ENCODE results near the gene ARHGAP32. TPM values are rescaled to one million over a fixed set of nuclear protein-coding genes. Genes with fewer than 3 reads are reported as not detected.
A peak's percentile ranks its signal among the peaks of the same experiment; 100 is the strongest.

Gene ARHGAP32
- total RNA-seq, 1 experiment from 2014 or later: 7.9 TPM

- Histone ChIP-seq H3K4me3 (no peak overlapping the region), H3K27me3 (no peaks in the 10 kb centered on the region), H3K27ac (no peak overlapping the region), H3K4me1 (no peaks in the 10 kb centered on the region), H3K9me3 (replicated peaks) (no peaks in the 10 kb centered on the region), H3K36me3 (no peaks in the 10 kb centered on the region)
- DNase-seq: no peak
These were observed 89.4 kb downstream of the ARHGAP32 start for GRCh38 chr11:129102756-129103155.

DNA sequence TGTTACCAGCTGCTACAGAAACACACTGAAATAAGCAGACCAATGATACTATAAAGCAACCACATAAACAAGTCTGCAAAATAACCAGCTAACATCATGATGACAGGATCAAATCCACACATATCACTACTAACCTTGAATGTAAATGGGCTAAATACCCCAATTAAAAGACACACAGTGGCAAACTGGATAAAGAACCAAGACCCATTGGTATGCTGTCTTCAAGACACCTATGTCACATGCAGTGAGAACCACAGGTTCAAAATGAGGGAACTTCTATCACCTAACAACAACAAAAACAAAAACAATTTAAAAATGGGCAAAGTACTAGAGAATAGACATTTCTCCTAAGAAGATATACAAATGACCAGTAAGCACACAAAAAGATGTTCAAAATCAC lies 89.9 kb downstream of the ARHGAP32 start:
- Histone ChIP-seq H3K36me3 (no peaks in the 10 kb centered on the region), H3K27me3 (no peaks in the 10 kb centered on the region), H3K27ac (no peak overlapping the region), H3K4me3 (no peak overlapping the region), H3K4me1 (no peaks in the 10 kb centered on the region), H3K9me3 (replicated peaks) (no peaks in the 10 kb centered on the region)
- DNase-seq: no peak

- H3K9me3 ChIP-seq (replicated peaks): no peaks in the 10 kb centered on the region
- no peaks in the 10 kb centered on the region for H3K4me1 ChIP-seq
- no peaks in the 10 kb centered on the region for H3K27me3 ChIP-seq
- DNase-seq: no peak
- no peaks in the 10 kb centered on the region for H3K36me3 ChIP-seq
- H3K4me3 ChIP-seq: no peak overlapping the region
- no peak overlapping the region for H3K27ac ChIP-seq
These were observed 98.8 kb downstream of the ARHGAP32 start for GRCh38 chr11:129093283-129093682.

DNA sequence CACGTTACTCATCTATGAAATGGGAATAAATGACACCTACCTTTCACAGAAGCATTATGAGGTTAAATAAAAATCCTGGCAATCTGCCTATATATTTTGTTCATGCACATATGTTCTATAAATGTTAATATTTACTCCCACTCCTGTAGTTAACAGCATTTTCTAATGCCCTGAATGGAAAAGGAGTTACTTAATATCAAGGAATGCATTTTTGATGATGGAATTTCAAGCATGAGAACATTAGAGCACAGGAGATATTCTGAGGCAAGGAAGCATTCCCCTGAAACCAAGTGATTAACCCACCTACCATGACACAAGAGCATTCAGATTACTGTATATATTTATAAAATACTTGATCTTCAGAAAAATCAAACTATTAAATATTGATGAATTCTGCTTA lies 102.1 kb downstream of the ARHGAP32 start:
- Histone ChIP-seq H3K4me3 (no peak overlapping the region), H3K9me3 (replicated peaks) (no peaks in the 10 kb centered on the region), H3K27ac (no peak overlapping the region), H3K27me3 (no peaks in the 10 kb centered on the region), H3K36me3 (no peaks in the 10 kb centered on the region; the same call in 1 of the 2 replicates), H3K4me1 (no peaks in the 10 kb centered on the region)
- DNase-seq: no peak

DNA sequence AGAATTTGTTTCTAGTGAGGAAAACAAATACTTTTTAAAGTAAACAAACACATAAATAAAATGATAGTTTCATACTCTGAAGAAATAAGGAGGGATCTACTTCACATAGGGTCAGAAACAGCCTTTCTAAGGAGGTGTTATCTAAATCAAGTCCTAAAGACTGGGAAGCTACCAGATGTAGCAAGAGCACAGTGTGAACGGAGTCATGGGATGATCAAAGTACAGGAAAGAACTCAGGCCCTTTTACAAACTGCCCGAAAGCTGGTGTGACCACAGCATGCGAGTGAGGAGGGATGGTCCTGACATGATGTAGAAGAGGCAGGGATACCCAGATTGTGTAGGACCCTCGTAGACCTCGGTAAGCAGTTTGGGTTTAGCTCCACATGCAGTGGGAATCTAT lies 102.8 kb downstream of the ARHGAP32 start:
- Histone ChIP-seq H3K4me3 (no peak overlapping the region), H3K9me3 (replicated peaks) (no peaks in the 10 kb centered on the region), H3K4me1 (no peaks in the 10 kb centered on the region), H3K27ac (no peak overlapping the region), H3K27me3 (no peaks in the 10 kb centered on the region), H3K36me3 (no peaks in the 10 kb centered on the region; the same call in 1 of the 2 replicates)
- no peak for DNase-seq

GRCh38 chr11:129086976-129087375 lies 105.1 kb downstream of the ARHGAP32 start:
- no peak for DNase-seq
- H3K4me1 ChIP-seq: no peaks in the 10 kb centered on the region
- no peak overlapping the region for H3K4me3 ChIP-seq
- H3K36me3 ChIP-seq: no peaks in the 10 kb centered on the region; the same call in 1 of the 2 replicates
- 0 out of 2 replicates have a peak, but pooled peaks cover 3% of the 10 kb centered on the region for H3K9me3 ChIP-seq (replicated peaks)
- H3K27ac ChIP-seq: no peak overlapping the region
- no peaks in the 10 kb centered on the region for H3K27me3 ChIP-seq

- Histone ChIP-seq H3K27ac (no peak overlapping the region), H3K9me3 (replicated peaks) (no peaks in the 10 kb centered on the region), H3K36me3 (no peaks in the 10 kb centered on the region), H3K27me3 (no peaks in the 10 kb centered on the region), H3K4me3 (no peak overlapping the region), H3K4me1 (no peaks in the 10 kb centered on the region)
- peak in 1 of 2 experiments; percentile 9 for DNase-seq
These were observed 114.9 kb downstream of the ARHGAP32 start for GRCh38 chr11:129077191-129077590.

GRCh38 chr11:129075757-129076156 lies 116.4 kb downstream of the ARHGAP32 start:
- Histone ChIP-seq H3K9me3 (replicated peaks) (no peaks in the 10 kb centered on the region), H3K27ac (no peak overlapping the region), H3K4me1 (no peaks in the 10 kb centered on the region), H3K27me3 (no peaks in the 10 kb centered on the region), H3K4me3 (no peak overlapping the region), H3K36me3 (no peaks in the 10 kb centered on the region)
- no peak for DNase-seq

DNA sequence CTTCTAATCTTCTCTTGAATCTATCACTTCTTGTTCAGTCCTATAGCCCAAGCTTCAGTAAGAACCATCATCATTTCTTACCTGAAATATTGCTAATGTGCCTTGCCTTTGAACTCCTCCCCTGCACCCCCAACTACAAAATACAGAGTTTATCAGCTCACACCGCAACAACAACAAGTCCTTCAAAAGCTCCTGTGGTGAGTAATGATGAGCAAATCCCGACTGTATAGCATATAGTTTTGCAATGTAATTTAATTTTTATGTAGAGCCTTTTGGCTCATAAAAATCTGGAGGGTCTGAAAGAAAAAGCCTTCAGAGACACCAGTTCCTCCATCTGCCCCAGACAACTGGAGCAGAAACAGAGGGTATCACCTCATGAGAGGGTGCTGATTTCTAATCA lies 124.7 kb downstream of the ARHGAP32 start:
- Histone ChIP-seq H3K27me3 (no peaks in the 10 kb centered on the region), H3K36me3 (no peaks in the 10 kb centered on the region; the same call in 1 of the 2 replicates), H3K4me3 (no peak overlapping the region), H3K4me1 (no peaks in the 10 kb centered on the region), H3K27ac (no peak overlapping the region), H3K9me3 (replicated peaks) (no peaks in the 10 kb centered on the region)
- DNase-seq: no peak

DNA sequence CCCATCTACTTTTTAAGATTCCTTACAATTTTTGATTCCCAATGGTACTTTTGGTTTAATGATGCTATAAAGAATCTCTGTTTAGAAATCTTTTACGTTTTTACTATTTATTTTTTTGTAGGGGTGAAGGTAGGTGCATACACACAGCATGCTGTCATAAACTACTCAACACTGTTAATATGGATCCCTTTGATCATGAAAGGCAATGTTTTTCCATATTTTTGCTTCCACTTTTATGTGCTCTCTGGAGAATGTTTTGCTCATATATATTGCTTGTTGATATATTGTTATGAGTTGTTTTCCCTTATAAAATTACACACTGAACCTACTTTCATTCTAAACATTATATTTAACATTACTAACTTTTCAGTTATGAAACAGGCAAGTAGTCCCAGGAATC lies 125.9 kb downstream of the ARHGAP32 start:
- Histone ChIP-seq H3K36me3 (no peaks in the 10 kb centered on the region; the same call in 1 of the 2 replicates), H3K4me3 (no peak overlapping the region), H3K27me3 (no peaks in the 10 kb centered on the region), H3K4me1 (no peaks in the 10 kb centered on the region), H3K27ac (no peak overlapping the region), H3K9me3 (replicated peaks) (no peaks in the 10 kb centered on the region)
- no peak for DNase-seq

DNA sequence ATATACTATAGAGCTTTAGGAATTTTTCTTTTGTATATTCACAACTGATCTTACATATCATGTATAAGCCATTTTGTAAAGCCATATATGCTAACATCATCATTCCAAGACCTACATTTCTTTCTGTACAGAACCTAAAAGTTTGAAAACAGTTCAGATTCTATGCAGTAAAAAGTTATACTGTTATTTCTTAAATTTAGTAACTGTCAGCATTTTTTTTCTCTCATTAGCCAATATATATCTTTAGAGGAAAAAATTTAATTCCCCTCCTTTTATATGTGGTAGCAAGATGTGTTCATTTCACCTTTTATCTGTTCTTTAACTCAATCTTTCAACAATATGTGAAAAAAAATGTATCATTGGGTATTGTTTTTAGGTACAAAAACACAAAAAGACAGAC lies 129.0 kb downstream of the ARHGAP32 start:
- H3K4me1 ChIP-seq: no peaks in the 10 kb centered on the region
- H3K27ac ChIP-seq: no peak overlapping the region
- no peak for DNase-seq
- H3K27me3 ChIP-seq: no peaks in the 10 kb centered on the region
- H3K36me3 ChIP-seq: no peaks in the 10 kb centered on the region; the same call in 1 of the 2 replicates
- no peaks in the 10 kb centered on the region for H3K9me3 ChIP-seq (replicated peaks)
- H3K4me3 ChIP-seq: no peak overlapping the region

DNA sequence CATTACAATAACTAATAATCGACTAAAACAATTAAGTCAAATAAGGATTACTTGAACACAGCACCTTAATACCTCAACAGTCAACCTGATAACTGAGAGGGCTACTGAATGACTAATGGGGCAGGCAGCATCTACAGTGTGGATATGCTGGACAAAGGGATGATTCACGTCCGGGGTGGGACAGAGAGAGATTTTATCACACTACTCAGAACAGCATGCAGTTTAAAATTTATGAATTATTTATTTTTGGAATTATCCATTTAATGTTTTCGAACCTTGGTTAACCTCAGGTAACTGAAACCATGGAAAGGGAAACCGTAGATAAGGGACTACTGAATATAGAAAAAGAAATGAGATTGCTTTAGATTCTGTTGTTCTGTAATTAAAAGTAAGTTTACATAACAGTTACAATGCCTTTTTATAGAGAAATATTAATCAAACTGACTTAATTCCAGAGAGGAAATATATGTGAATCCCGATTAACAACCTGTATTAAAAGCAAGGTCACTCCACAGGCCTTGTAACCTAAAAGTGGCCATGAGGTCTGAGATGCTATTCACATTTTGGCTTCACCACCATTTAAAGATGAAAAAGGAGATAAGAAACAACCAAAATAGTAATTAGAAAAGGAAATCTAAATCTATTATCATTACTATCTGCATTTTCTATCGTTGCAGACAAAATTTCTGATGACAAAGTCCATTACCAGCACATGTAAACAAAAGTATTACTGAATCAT lies 130.5 kb downstream of the ARHGAP32 start:
- no peaks in the 10 kb centered on the region; the same call in 1 of the 2 replicates for H3K36me3 ChIP-seq
- H3K27ac ChIP-seq: no peak overlapping the region
- H3K4me3 ChIP-seq: no peak overlapping the region
- no peaks in the 10 kb centered on the region for H3K4me1 ChIP-seq
- peak; percentile 2 to 4 for DNase-seq
- H3K9me3 ChIP-seq (replicated peaks): no peaks in the 10 kb centered on the region
- H3K27me3 ChIP-seq: no peaks in the 10 kb centered on the region

GRCh38 chr11:129056916-129057315 lies 135.2 kb downstream of the ARHGAP32 start:
- H3K4me1 ChIP-seq: no peaks in the 10 kb centered on the region
- H3K27ac ChIP-seq: no peak overlapping the region
- no peak for DNase-seq
- H3K27me3 ChIP-seq: no peaks in the 10 kb centered on the region
- no peak overlapping the region for H3K4me3 ChIP-seq
- no peaks in the 10 kb centered on the region for H3K36me3 ChIP-seq
- H3K9me3 ChIP-seq (replicated peaks): no peaks in the 10 kb centered on the region

GRCh38 chr11:129055196-129055595 lies 136.9 kb downstream of the ARHGAP32 start:
- H3K9me3 ChIP-seq (replicated peaks): no peaks in the 10 kb centered on the region
- no peaks in the 10 kb centered on the region for H3K27me3 ChIP-seq
- no peak for DNase-seq
- H3K4me1 ChIP-seq: no peaks in the 10 kb centered on the region
- H3K27ac ChIP-seq: no peak overlapping the region
- H3K4me3 ChIP-seq: no peak overlapping the region
- H3K36me3 ChIP-seq: no peaks in the 10 kb centered on the region

- Histone ChIP-seq H3K27me3 (no peaks in the 10 kb centered on the region), H3K4me1 (no peaks in the 10 kb centered on the region), H3K27ac (no peak overlapping the region), H3K9me3 (replicated peaks) (no peaks in the 10 kb centered on the region), H3K4me3 (no peak overlapping the region), H3K36me3 (no peaks in the 10 kb centered on the region)
- DNase-seq: no peak
These were observed 143.2 kb downstream of the ARHGAP32 start for GRCh38 chr11:129048911-129049310.

DNA sequence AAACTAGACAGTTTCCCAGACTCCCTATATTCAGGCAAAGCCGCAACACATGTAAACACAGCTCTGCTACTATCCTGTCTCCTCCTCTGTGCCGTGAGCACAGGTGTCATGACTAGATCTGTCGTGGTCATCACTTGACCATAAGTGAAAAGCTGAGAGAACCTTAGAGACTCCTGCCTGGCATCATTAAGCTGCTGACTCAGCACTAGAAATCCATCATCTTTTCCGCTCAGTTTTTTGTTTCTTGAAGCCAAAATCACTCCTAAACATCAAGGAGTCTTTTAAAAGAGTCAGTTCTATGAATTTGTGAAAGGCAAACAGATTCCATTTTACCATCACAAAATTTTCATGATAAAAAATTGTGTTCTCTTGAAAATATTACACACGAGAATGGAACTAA lies 147.0 kb downstream of the ARHGAP32 start:
- no peak for DNase-seq
- no peak overlapping the region for H3K27ac ChIP-seq

More for the DNA sequence above, 147.0 kb downstream of the ARHGAP32 start:
- no peaks in the 10 kb centered on the region for H3K9me3 ChIP-seq (replicated peaks)
- H3K27me3 ChIP-seq: no peaks in the 10 kb centered on the region
- no peaks in the 10 kb centered on the region for H3K36me3 ChIP-seq
- no peak overlapping the region for H3K4me3 ChIP-seq
- H3K4me1 ChIP-seq: no peaks in the 10 kb centered on the region

Data from SJCRH30 (cell line).